ENCODE data around the gene FGR.
A peak's percentile ranks its signal among the peaks of the same experiment; 100 is the strongest.

FGR gene

GRCh38 chr1:27576806-27577227, 58.2 kb downstream of the FGR start:
- Histone ChIP-seq H3K4me1 (ENCODE audit: control insufficient read depth, insufficient read depth, low read length) (peaks cover 52% of the 10 kb centered on the region), H3K27me3 (ENCODE audit: control insufficient read depth, insufficient read depth, low read length) (no peaks in the 10 kb centered on the region), H3K36me3 (ENCODE audit: control insufficient read depth, insufficient read depth, low read length) (no peaks in the 10 kb centered on the region), H3K4me3 (ENCODE audit: low read length) (no peak overlapping the region), H3K9ac (ENCODE audit: low read length) (no peak overlapping the region), H3K9me3 (ENCODE audit: control insufficient read depth, low read length) (no peaks in the 10 kb centered on the region)

GRCh38 chr1:27575840-27576331, 59.1 kb downstream of the FGR start:
- Histone ChIP-seq H3K27me3 (ENCODE audit: control insufficient read depth, insufficient read depth, low read length) (no peaks in the 10 kb centered on the region), H3K9me3 (ENCODE audit: control insufficient read depth, low read length) (no peaks in the 10 kb centered on the region), H3K4me1 (ENCODE audit: control insufficient read depth, insufficient read depth, low read length) (peaks cover 61% of the 10 kb centered on the region), H3K9ac (ENCODE audit: low read length) (no peak overlapping the region), H3K4me3 (ENCODE audit: low read length) (peak overlapping the region; percentile 6), H3K36me3 (ENCODE audit: control insufficient read depth, insufficient read depth, low read length) (no peaks in the 10 kb centered on the region)

GRCh38 chr1:27574871-27575831, 59.8 kb downstream of the FGR start:
- H3K9me3 ChIP-seq (ENCODE audit: control insufficient read depth, low read length), result no peaks in the 10 kb centered on the region
- peak overlapping the region; percentile 14 for H3K4me3 ChIP-seq (ENCODE audit: low read length)
- no peaks in the 10 kb centered on the region for H3K27me3 ChIP-seq (ENCODE audit: control insufficient read depth, insufficient read depth, low read length)
- H3K36me3 ChIP-seq (ENCODE audit: control insufficient read depth, insufficient read depth, low read length), result no peaks in the 10 kb centered on the region
- peaks cover 68% of the 10 kb centered on the region for H3K4me1 ChIP-seq (ENCODE audit: control insufficient read depth, insufficient read depth, low read length)
- H3K9ac ChIP-seq (ENCODE audit: low read length), result peak overlapping the region; percentile 28

- H3K9me3 ChIP-seq (ENCODE audit: control insufficient read depth, low read length), result no peaks in the 10 kb centered on the region
- no peak overlapping the region for H3K9ac ChIP-seq (ENCODE audit: low read length)
- no peak overlapping the region for H3K4me3 ChIP-seq (ENCODE audit: low read length)
- H3K36me3 ChIP-seq (ENCODE audit: control insufficient read depth, insufficient read depth, low read length), result no peaks in the 10 kb centered on the region
- H3K27me3 ChIP-seq (ENCODE audit: control insufficient read depth, insufficient read depth, low read length), result no peaks in the 10 kb centered on the region
- H3K4me1 ChIP-seq (ENCODE audit: control insufficient read depth, insufficient read depth, low read length), result peaks cover 72% of the 10 kb centered on the region
These were observed 60.8 kb downstream of the FGR start for GRCh38 chr1:27574001-27574781.

- H3K4me3 ChIP-seq (ENCODE audit: low read length), result no peak overlapping the region
- H3K9me3 ChIP-seq (ENCODE audit: control insufficient read depth, low read length), result no peaks in the 10 kb centered on the region
- no peaks in the 10 kb centered on the region for H3K27me3 ChIP-seq (ENCODE audit: control insufficient read depth, insufficient read depth, low read length)
- peaks cover 76% of the 10 kb centered on the region for H3K4me1 ChIP-seq (ENCODE audit: control insufficient read depth, insufficient read depth, low read length)
- peak overlapping the region; percentile 39 for H3K9ac ChIP-seq (ENCODE audit: low read length)
- no peaks in the 10 kb centered on the region for H3K36me3 ChIP-seq (ENCODE audit: control insufficient read depth, insufficient read depth, low read length)
These were observed 62.1 kb downstream of the FGR start for GRCh38 chr1:27572679-27573426.

GRCh38 chr1:27572019-27572678, 62.8 kb downstream of the FGR start:
- no peaks in the 10 kb centered on the region for H3K9me3 ChIP-seq (ENCODE audit: control insufficient read depth, low read length)
- H3K9ac ChIP-seq (ENCODE audit: low read length), result peak overlapping the region; percentile 39
- H3K27me3 ChIP-seq (ENCODE audit: control insufficient read depth, insufficient read depth, low read length), result no peaks in the 10 kb centered on the region
- H3K4me3 ChIP-seq (ENCODE audit: low read length), result no peak overlapping the region
- peaks cover 80% of the 10 kb centered on the region for H3K4me1 ChIP-seq (ENCODE audit: control insufficient read depth, insufficient read depth, low read length)
- no peaks in the 10 kb centered on the region for H3K36me3 ChIP-seq (ENCODE audit: control insufficient read depth, insufficient read depth, low read length)

- Histone ChIP-seq H3K9ac (ENCODE audit: low read length) (peak overlapping the region; percentile 39), H3K4me1 (ENCODE audit: control insufficient read depth, insufficient read depth, low read length) (peaks cover 80% of the 10 kb centered on the region), H3K27me3 (ENCODE audit: control insufficient read depth, insufficient read depth, low read length) (no peaks in the 10 kb centered on the region), H3K9me3 (ENCODE audit: control insufficient read depth, low read length) (no peaks in the 10 kb centered on the region), H3K36me3 (ENCODE audit: control insufficient read depth, insufficient read depth, low read length) (no peaks in the 10 kb centered on the region), H3K4me3 (ENCODE audit: low read length) (no peak overlapping the region)
These were observed 63.5 kb downstream of the FGR start for GRCh38 chr1:27571439-27572018.

- Histone ChIP-seq H3K4me3 (ENCODE audit: low read length) (no peak overlapping the region), H3K9ac (ENCODE audit: low read length) (peak overlapping the region; percentile 34), H3K27me3 (ENCODE audit: control insufficient read depth, insufficient read depth, low read length) (no peaks in the 10 kb centered on the region), H3K9me3 (ENCODE audit: control insufficient read depth, low read length) (no peaks in the 10 kb centered on the region), H3K36me3 (ENCODE audit: control insufficient read depth, insufficient read depth, low read length) (no peaks in the 10 kb centered on the region), H3K4me1 (ENCODE audit: control insufficient read depth, insufficient read depth, low read length) (peaks cover 81% of the 10 kb centered on the region)
These were observed 64.2 kb downstream of the FGR start for GRCh38 chr1:27570784-27571183.

GRCh38 chr1:27570356-27570755, 64.6 kb downstream of the FGR start:
- no peaks in the 10 kb centered on the region for H3K36me3 ChIP-seq (ENCODE audit: control insufficient read depth, insufficient read depth, low read length)
- peaks cover 85% of the 10 kb centered on the region for H3K4me1 ChIP-seq (ENCODE audit: control insufficient read depth, insufficient read depth, low read length)
- no peaks in the 10 kb centered on the region for H3K27me3 ChIP-seq (ENCODE audit: control insufficient read depth, insufficient read depth, low read length)
- no peaks in the 10 kb centered on the region for H3K9me3 ChIP-seq (ENCODE audit: control insufficient read depth, low read length)
- no peak overlapping the region for H3K4me3 ChIP-seq (ENCODE audit: low read length)
- H3K9ac ChIP-seq (ENCODE audit: low read length), result no peak overlapping the region

GRCh38 chr1:27569506-27570291, 65.3 kb downstream of the FGR start:
- Histone ChIP-seq H3K9me3 (ENCODE audit: control insufficient read depth, low read length) (no peaks in the 10 kb centered on the region), H3K4me1 (ENCODE audit: control insufficient read depth, insufficient read depth, low read length) (peaks cover 85% of the 10 kb centered on the region), H3K9ac (ENCODE audit: low read length) (no peak overlapping the region), H3K27me3 (ENCODE audit: control insufficient read depth, insufficient read depth, low read length) (no peaks in the 10 kb centered on the region), H3K36me3 (ENCODE audit: control insufficient read depth, insufficient read depth, low read length) (no peaks in the 10 kb centered on the region), H3K4me3 (ENCODE audit: low read length) (no peak overlapping the region)

All from mucosa of stomach (tissue), 1 donor.